HEK293 (cell line): Measurements from ENCODE around the gene FGA.

Experiments
- SP2 ChIP-seq: fragments of 450-650 bp; formaldehyde crosslinking; IDR thresholded peaks from 2 replicates; pipeline ENCODE4 v1.5.1; 2016; ENCODE audit warnings: missing biosample characterization, missing genetic modification characterization
- ZFP37 ChIP-seq: fragments of 450-650 bp; formaldehyde crosslinking; IDR thresholded peaks from 2 replicates; pipeline ENCODE4 v1.5.1; 2016; ENCODE audit warnings: missing biosample characterization, missing genetic modification characterization

DNA sequence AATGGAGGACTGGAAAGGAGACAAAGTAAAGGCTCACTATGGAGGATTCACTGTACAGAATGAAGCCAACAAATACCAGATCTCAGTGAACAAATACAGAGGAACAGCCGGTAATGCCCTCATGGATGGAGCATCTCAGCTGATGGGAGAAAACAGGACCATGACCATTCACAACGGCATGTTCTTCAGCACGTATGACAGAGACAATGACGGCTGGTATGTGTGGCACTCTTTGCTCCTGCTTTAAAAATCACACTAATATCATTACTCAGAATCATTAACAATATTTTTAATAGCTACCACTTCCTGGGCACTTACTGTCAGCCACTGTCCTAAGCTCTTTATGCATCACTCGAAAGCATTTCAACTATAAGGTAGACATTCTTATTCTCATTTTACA is 21.0 kb downstream of the FGA start:
- TF ChIP-seq SP2 (tag by site-specific recombination) (no peak), ZFP37 (no peak)
